ENCODE data around the gene TMEM179B. TPM values are rescaled to one million over a fixed set of nuclear protein-coding genes. Genes with fewer than 3 reads are reported as not detected.

TMEM179B gene
- total and polyA plus RNA-seq, 2 of the 13 experiments (the other 11 are each of a cell fraction or from before 2014, with no cell fraction given), result 24.8 to 25.7 TPM

DNA sequence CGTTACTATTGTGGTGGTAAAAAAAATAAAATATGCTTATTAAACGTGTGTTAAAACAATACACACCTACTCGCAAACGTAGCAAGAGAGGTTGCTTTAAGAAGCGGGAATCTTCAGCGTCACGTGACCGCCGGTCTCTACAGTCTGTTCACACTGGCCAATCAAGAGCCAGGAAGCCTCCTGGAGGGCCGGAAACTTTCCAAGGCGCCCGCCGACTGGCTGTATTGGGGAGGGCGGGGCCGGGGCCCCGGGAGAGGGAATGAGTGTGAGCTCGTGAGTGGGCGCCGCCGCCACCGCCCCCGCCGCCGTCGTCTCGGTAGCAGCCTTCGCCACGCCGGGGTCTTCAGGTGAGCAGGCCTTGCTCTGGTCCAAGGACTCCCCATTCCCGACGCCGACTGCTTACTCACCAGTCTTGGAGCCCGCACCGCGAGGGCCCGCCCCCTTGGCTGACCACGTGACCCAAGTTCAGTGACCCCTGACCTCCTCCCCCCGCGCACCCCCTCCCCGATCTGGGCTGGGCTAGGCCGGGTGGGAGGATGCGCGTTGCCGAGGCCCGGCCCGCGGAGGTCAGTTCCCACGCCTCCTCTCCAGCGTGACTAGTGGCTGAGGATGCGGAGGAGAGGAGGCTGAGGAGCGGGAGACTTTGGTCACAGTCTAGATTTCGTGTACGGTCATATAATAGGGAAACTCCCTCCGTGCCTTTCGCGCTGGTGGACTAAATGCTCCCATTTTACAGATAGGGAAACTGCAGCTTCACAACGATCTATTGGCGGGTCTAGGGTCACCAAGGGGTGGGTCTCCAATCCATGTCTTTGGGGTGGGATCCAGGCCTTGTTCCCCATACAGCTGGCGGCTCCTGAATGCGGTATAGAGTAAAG is 15.8 kb upstream of the TMEM179B start, which contains the start of gene TAF6L (continued):
- TF ChIP-seq, protein P1, sequence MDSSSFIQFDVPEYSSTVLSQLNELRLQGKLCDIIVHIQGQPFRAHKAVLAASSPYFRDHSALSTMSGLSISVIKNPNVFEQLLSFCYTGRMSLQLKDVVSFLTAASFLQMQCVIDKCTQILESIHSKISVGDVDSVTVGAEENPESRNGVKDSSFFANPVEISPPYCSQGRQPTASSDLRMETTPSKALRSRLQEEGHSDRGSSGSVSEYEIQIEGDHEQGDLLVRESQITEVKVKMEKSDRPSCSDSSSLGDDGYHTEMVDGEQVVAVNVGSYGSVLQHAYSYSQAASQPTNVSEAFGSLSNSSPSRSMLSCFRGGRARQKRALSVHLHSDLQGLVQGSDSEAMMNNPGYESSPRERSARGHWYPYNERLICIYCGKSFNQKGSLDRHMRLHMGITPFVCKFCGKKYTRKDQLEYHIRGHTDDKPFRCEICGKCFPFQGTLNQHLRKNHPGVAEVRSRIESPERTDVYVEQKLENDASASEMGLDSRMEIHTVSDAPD (CRISPR knock-in tag; IDR thresholded peaks at IDR 0.05), result peak; percentile 41; the same call in 1 of the 2 replicates
- 0 out of 2 replicates have a peak, but pooled peaks have one; percentile 63 for TF ChIP-seq EED (CRISPR knock-in tag; IDR thresholded peaks at IDR 0.05)
- peak; percentile 59; the same call in 1 of the 2 replicates for TF ChIP-seq ARID5B (CRISPR knock-in tag; IDR thresholded peaks at IDR 0.05)
- TF ChIP-seq SP140L (CRISPR knock-in tag; IDR thresholded peaks at IDR 0.05; ENCODE audit: borderline replicate concordance), result no peak
- peak; percentile 70; the same call in 1 of the 2 replicates for TF ChIP-seq ZNF761 (CRISPR knock-in tag; conservative IDR thresholded peaks at IDR 0.05)
- peak; percentile 74; the same call in 1 of the 2 replicates for TF ChIP-seq ZNF775 (CRISPR knock-in tag; IDR thresholded peaks at IDR 0.05; ENCODE audit: borderline replicate concordance)
- peak; percentile 92 for TF ChIP-seq ZMYM3 (CRISPR knock-in tag; IDR thresholded peaks at IDR 0.05)
- peak; percentile 53 for TF ChIP-seq SALL1 (CRISPR knock-in tag; IDR thresholded peaks at IDR 0.05)
- TF ChIP-seq SOX13 (IDR thresholded peaks at IDR 0.05), result no peak
- peak in 1 of 2 experiments; percentile 21; a peak in 1 of 4 replicates for TF ChIP-seq SOX13 (CRISPR knock-in tag; conservative IDR thresholded peaks at IDR 0.05 in 1 of 2, IDR thresholded peaks at IDR 0.05 in 1 of 2)
- TF ChIP-seq RORA (CRISPR knock-in tag; IDR thresholded peaks at IDR 0.05), result no peak
- TF ChIP-seq KMT2A (CRISPR knock-in tag; IDR thresholded peaks at IDR 0.05), result peak; percentile 47; the same call in 1 of the 2 replicates
- 0 out of 2 replicates have a peak, but pooled peaks have one; percentile 66 for TF ChIP-seq IRF9 (CRISPR knock-in tag; IDR thresholded peaks at IDR 0.05; ENCODE audit: borderline replicate concordance)
